SK-N-SH (cell line): Measurements from ENCODE around the gene AKT1. TPM values are rescaled to one million over a fixed set of nuclear protein-coding genes. Genes with fewer than 3 reads are reported as not detected.

ENCODE experiments used
- CTCF ChIA-PET: fragments of 300-600, 350-600 bp; formaldehyde crosslinking; extraction: SDS; loops from one replicate; lab custom pipeline; 2021; lab: Yijun Ruan, JAX
- POLR2A ChIA-PET: fragments of 350-600 bp; sonication (Branson Sonifier 250); formaldehyde crosslinking; extraction: SDS; loops from one replicate; lab custom pipeline; 2020; ENCODE audit warnings: antibody characterized with exemption, inconsistent platforms; lab: Yijun Ruan, JAX
- DNase-seq: peaks from one replicate; pipeline ENCODE4 v3.0.0; 2012
- H2AFZ ChIP-seq: fragments of 200-600 bp; sonication (generic); 2 replicates; pipeline ENCODE4 v1.8.1; 2016; ENCODE audit warnings: antibody characterized with exemption, mild to moderate bottlenecking, low read depth
- H3F3A ChIP-seq: fragments of 200-600 bp; sonication (generic); replicated peaks from 2 replicates; pipeline ENCODE3; 2016; ENCODE audit warnings: antibody characterized with exemption, mild to moderate bottlenecking; ENCODE audit not compliant: insufficient read depth
- H3K27ac ChIP-seq, 2 experiments: fragments of 200-500 bp in 1 of 2; fragments of 200-600 bp in 1 of 2; sonication (Bioruptor generic) in 1 of 2; sonication (generic), shearing (Covaris generic) in 1 of 2; 2 replicates each; pipeline versions ENCODE4 v1.5.1 to v1.6.1; 2014 to 2016; ENCODE audit warnings: low read depth in 2 of 2, inconsistent platforms in 1 of 2, low read length in 1 of 2, mild to moderate bottlenecking in 1 of 2, mixed read lengths in 1 of 2
- H3K27me3 ChIP-seq: fragments of 200-600 bp; sonication (generic), shearing (Covaris generic); 2 replicates; pipeline ENCODE4 v1.6.1; 2016; ENCODE audit warnings: mixed run types; ENCODE audit not compliant: insufficient read depth
- H3K36me3 ChIP-seq, 2 experiments: fragments of 200-500 bp in 1 of 2; fragments of 200-600 bp in 1 of 2; sonication (Bioruptor generic) in 1 of 2; sonication (generic) in 1 of 2; replicated peaks in 1 of 2; 2 replicates each; pipeline versions ENCODE3 to v1.5.1; 2014 to 2016; ENCODE audit warnings: low read length in 1 of 2, mild to moderate bottlenecking in 1 of 2; ENCODE audit not compliant: insufficient read depth in 2 of 2, control insufficient read depth in 1 of 2
- H3K4me1 ChIP-seq, 2 experiments: fragments of 200-500 bp in 1 of 2; fragments of 200-600 bp in 1 of 2; sonication (Bioruptor generic) in 1 of 2; sonication (generic), shearing (Covaris generic) in 1 of 2; 2 replicates each; pipeline versions ENCODE4 v1.5.1 to v1.6.1; 2014 to 2016; ENCODE audit warnings: low read depth in 1 of 2, low read length in 1 of 2, mixed run types in 1 of 2; ENCODE audit not compliant: insufficient read depth in 2 of 2, control insufficient read depth in 1 of 2
- H3K4me2 ChIP-seq: fragments of 200-600 bp; sonication (generic), shearing (Covaris generic); 2 replicates; pipeline ENCODE4 v1.6.1; 2017; ENCODE audit warnings: mixed run types
- H3K4me3 ChIP-seq, 2 experiments: fragments of 200-500 bp in 1 of 2; fragments of 200-600 bp in 1 of 2; sonication (Bioruptor generic) in 1 of 2; sonication (generic), shearing (Covaris generic) in 1 of 2; 2 replicates each; pipeline versions ENCODE4 v1.5.1 to v1.8.1; 2014 to 2016; ENCODE audit warnings: low read depth in 2 of 2, inconsistent platforms in 1 of 2, low read length in 1 of 2, mild to moderate bottlenecking in 1 of 2, mixed read lengths in 1 of 2, moderate library complexity in 1 of 2
- H3K79me2 ChIP-seq: fragments of 200-600 bp; sonication (generic); 2 replicates; pipeline ENCODE4 v1.8.1; 2017; ENCODE audit warnings: mild to moderate bottlenecking; ENCODE audit not compliant: insufficient read depth
- H3K9ac ChIP-seq: fragments of 200-600 bp; sonication (generic); 2 replicates; pipeline ENCODE4 v1.6.1; 2017; ENCODE audit warnings: mixed run types
- H3K9me2 ChIP-seq: fragments of 200-600 bp; sonication (generic); 2 replicates; pipeline ENCODE4 v1.6.1; 2017; ENCODE audit warnings: mixed run types
- H3K9me3 ChIP-seq: fragments of 200-600 bp; sonication (generic); 2 replicates; pipeline ENCODE4 v1.6.1; 2017; ENCODE audit warnings: mixed run types, mild to moderate bottlenecking, moderate library complexity
- H4K20me1 ChIP-seq: fragments of 200-600 bp; sonication (generic); 2 replicates; pipeline ENCODE4 v1.6.1; 2017; ENCODE audit warnings: mild to moderate bottlenecking, mixed run types; ENCODE audit not compliant: insufficient read depth
- CHD2 ChIP-seq: fragments of 150-350 bp; IDR thresholded peaks from 2 replicates; pipeline ENCODE4 v1.6.1; 2018; ENCODE audit warnings: low read length; ENCODE audit not compliant: partially characterized antibody
- EP300 ChIP-seq, 2 experiments: IDR thresholded peaks; 2 replicates each; pipeline versions ENCODE4 v1.4.0 to v1.6.1; 2012; ENCODE audit warnings: borderline replicate concordance in 1 of 2, low read depth in 1 of 2, low read length in 1 of 2
- EZH2phosphoT487 ChIP-seq: fragments of 200-600 bp; sonication (generic); IDR thresholded peaks from 2 replicates; pipeline ENCODE4 v1.6.1; 2017; ENCODE audit warnings: low read depth, mixed run types, mild to moderate bottlenecking, antibody characterized with exemption, moderate library complexity, borderline replicate concordance
- FOXM1 ChIP-seq: IDR thresholded peaks from 2 replicates; pipeline ENCODE4 v1.4.0; 2012; ENCODE audit warnings: low read depth, mild to moderate bottlenecking
- GATA2 ChIP-seq: sonication (generic); formaldehyde crosslinking; IDR thresholded peaks from 2 replicates; pipeline ENCODE4 v1.5.0; 2020; ENCODE audit warnings: mild to moderate bottlenecking, missing genetic modification reagents
- MEF2A ChIP-seq: IDR thresholded peaks from 2 replicates; pipeline ENCODE4 v1.4.0; 2012; ENCODE audit warnings: low read depth, borderline replicate concordance
- NFIC ChIP-seq: IDR thresholded peaks from 2 replicates; pipeline ENCODE4 v1.4.0; 2012; ENCODE audit warnings: borderline replicate concordance
- POLR2AphosphoS5 ChIP-seq: IDR thresholded peaks from 2 replicates; pipeline ENCODE4 v1.6.1; 2012; ENCODE audit warnings: low read depth, low read length
- RAD21 ChIP-seq: IDR thresholded peaks from 2 replicates; pipeline ENCODE4 v1.6.1; 2012; ENCODE audit warnings: mild to moderate bottlenecking, low read length
- RCOR1 ChIP-seq: fragments of 150-350 bp; IDR thresholded peaks from 2 replicates; pipeline ENCODE4 v1.6.1; 2017; ENCODE audit warnings: antibody characterized with exemption, low read length
- REST ChIP-seq: IDR thresholded peaks from 2 replicates; pipeline ENCODE4 v1.6.1; 2012; ENCODE audit warnings: mild to moderate bottlenecking, low read depth, low read length, moderate library complexity
- RXRA ChIP-seq: IDR thresholded peaks from 2 replicates; pipeline ENCODE4 v1.4.0; 2012; ENCODE audit warnings: low read depth, mild to moderate bottlenecking, borderline replicate concordance
- TAF1 ChIP-seq: IDR thresholded peaks from 2 replicates; pipeline ENCODE4 v1.6.1; 2012; ENCODE audit warnings: low read depth, mild to moderate bottlenecking, low read length, moderate library complexity, borderline replicate concordance
- USF2 ChIP-seq: fragments of 150-350 bp; IDR thresholded peaks from 2 replicates; pipeline ENCODE4 v1.6.1; 2017; ENCODE audit warnings: antibody characterized with exemption, low read length, low read depth, borderline replicate concordance
- YY1 ChIP-seq: IDR thresholded peaks from 2 replicates; pipeline ENCODE4 v1.4.0; 2012; ENCODE audit warnings: low read depth, mild to moderate bottlenecking
- WGBS: methylation state at CpG from one replicate; pipeline ENCODE4 v1.1.6; 2017; ENCODE audit warnings: low lambda C conversion rate; 5-methylcytosine and 5-hydroxymethylcytosine counted together
- polyA plus RNA-seq, 3 experiments: library from polyadenylated mRNA; depleted of rRNA; stranded (reverse); fragments of >200 nt; gene quantifications; 2 replicates each; pipeline ENCODE4 v1.2.3, GENCODE V29; 2012

Gene AKT1
- polyA plus RNA-seq, 1 of the 3 experiments (the other 2 are of a cell fraction), result 198 TPM

GRCh38 chr14:104766256-104766862 lies 29.2 kb downstream of the AKT1 start:
- Histone ChIP-seq H3K27me3 (no peaks in the 10 kb centered on the region), H3K9me2 (no peaks in the 10 kb centered on the region), H3K4me2 (no peak overlapping the region), H3K9ac (no peak overlapping the region), H3K27ac (no peak overlapping the region), H2AFZ (no peak overlapping the region), H3K9me3 (no peaks in the 10 kb centered on the region), H3K4me1 (peaks cover 0 to 7% of the 10 kb centered on the region in 2 experiments; a peak in 1 of 4 replicates), H3K36me3 (peaks cover 6 to 10% of the 10 kb centered on the region in 2 experiments), H3F3A (peaks cover 28% of the 10 kb centered on the region), H3K4me3 (no peak overlapping the region), H3K79me2 (no peaks in the 10 kb centered on the region), H4K20me1 (no peaks in the 10 kb centered on the region)
- ChIA-PET CTCF (interaction anchor here (0.9 to 6.5 kb wide), 7 partner anchors 12 to 90 kb away, joined by 3 to 85 read pairs (median 25); partner anchors contain the start of genes AKT1 and SIVA1), POLR2A (no interaction called here)
- WGBS, result 88% methylated on average over 3 of the region's 4 CpGs
- DNase-seq, result no peak
- TF ChIP-seq RCOR1, result no peak
- TF ChIP-seq USF2, result no peak
- TF ChIP-seq RXRA, result no peak
- TF ChIP-seq REST, result no peak
- TF ChIP-seq EP300 (IDR thresholded peaks at IDR 0.05; ENCODE audit: borderline replicate concordance in 1 of 2, low read depth in 1 of 2, low read length in 1 of 2), result no peak
- no peak for TF ChIP-seq TAF1
- no peak for TF ChIP-seq CHD2
- TF ChIP-seq YY1, result no peak
- no peak for TF ChIP-seq MEF2A
- TF ChIP-seq RAD21, result no peak
- TF ChIP-seq FOXM1, result no peak
- TF ChIP-seq EZH2phosphoT487, result no peak
- no peak for TF ChIP-seq GATA2
- no peak for TF ChIP-seq POLR2AphosphoS5
- TF ChIP-seq NFIC, result no peak
